Fibroblast of pulmonary artery (primary cell): ENCODE data around the gene AFF1.

ENCODE experiments used
- DNase-seq: peaks from one replicate; pipeline ENCODE4 v3.0.0-alpha.2; 2010; ENCODE audit warnings: low read depth
- H3K4me3 ChIP-seq: replicated peaks from 2 replicates; pipeline ENCODE4 v1.5.1; 2011; ENCODE audit warnings: low read depth, mild to moderate bottlenecking, control low read depth, low read length, moderate library complexity
- CTCF ChIP-seq: IDR thresholded peaks from 2 replicates; pipeline ENCODE4 v1.5.1; 2011; ENCODE audit warnings: mild to moderate bottlenecking, control low read depth, low read length, inconsistent platforms; ENCODE audit errors: missing control alignments

Gene AFF1

GRCh38 chr4:87057835-87058355, 123.1 kb downstream of the AFF1 start:
- no peak overlapping the region for H3K4me3 ChIP-seq
- no peak for DNase-seq
- TF ChIP-seq CTCF = no peak

- no peak for DNase-seq
- no peak for TF ChIP-seq CTCF
- no peak overlapping the region for H3K4me3 ChIP-seq
Measured at GRCh38 chr4:87058356-87059073, 123.7 kb downstream of the AFF1 start.

- no peak for DNase-seq
- H3K4me3 ChIP-seq = no peak overlapping the region
- no peak for TF ChIP-seq CTCF
Measured at GRCh38 chr4:87060957-87061356, 126.1 kb downstream of the AFF1 start.

GRCh38 chr4:87065021-87065420, 130.2 kb downstream of the AFF1 start:
- no peak for DNase-seq
- no peak for TF ChIP-seq CTCF
- H3K4me3 ChIP-seq = no peak overlapping the region

- H3K4me3 ChIP-seq = no peak overlapping the region
- DNase-seq = no peak
- TF ChIP-seq CTCF = no peak
Measured at GRCh38 chr4:87066403-87067123, 131.8 kb downstream of the AFF1 start.

- TF ChIP-seq CTCF = no peak
- no peak for DNase-seq
- H3K4me3 ChIP-seq = no peak overlapping the region
Measured at GRCh38 chr4:87067124-87067885, 132.5 kb downstream of the AFF1 start.
